Hematopoietic multipotent progenitor cell (in vitro differentiated cells): ENCODE data around the gene RUNX1. TPM values are rescaled to one million over a fixed set of nuclear protein-coding genes. Genes with fewer than 3 reads are reported as not detected.

Experiments
- DNase-seq, 3 donors: peaks; one replicate each; pipeline ENCODE4 v3.0.0-alpha.2; 2011 to 2015; ENCODE audit warnings: low read depth in 2 of 3, low spot score in 2 of 3
- total RNA-seq: library from RNA; depleted of rRNA; stranded (reverse); fragments of >200 nt; gene quantifications from one replicate; pipeline ENCODE4 v1.2.3, GENCODE V29; 2012

RUNX1 gene
- total RNA-seq, 1 donor: 192 TPM

DNA sequence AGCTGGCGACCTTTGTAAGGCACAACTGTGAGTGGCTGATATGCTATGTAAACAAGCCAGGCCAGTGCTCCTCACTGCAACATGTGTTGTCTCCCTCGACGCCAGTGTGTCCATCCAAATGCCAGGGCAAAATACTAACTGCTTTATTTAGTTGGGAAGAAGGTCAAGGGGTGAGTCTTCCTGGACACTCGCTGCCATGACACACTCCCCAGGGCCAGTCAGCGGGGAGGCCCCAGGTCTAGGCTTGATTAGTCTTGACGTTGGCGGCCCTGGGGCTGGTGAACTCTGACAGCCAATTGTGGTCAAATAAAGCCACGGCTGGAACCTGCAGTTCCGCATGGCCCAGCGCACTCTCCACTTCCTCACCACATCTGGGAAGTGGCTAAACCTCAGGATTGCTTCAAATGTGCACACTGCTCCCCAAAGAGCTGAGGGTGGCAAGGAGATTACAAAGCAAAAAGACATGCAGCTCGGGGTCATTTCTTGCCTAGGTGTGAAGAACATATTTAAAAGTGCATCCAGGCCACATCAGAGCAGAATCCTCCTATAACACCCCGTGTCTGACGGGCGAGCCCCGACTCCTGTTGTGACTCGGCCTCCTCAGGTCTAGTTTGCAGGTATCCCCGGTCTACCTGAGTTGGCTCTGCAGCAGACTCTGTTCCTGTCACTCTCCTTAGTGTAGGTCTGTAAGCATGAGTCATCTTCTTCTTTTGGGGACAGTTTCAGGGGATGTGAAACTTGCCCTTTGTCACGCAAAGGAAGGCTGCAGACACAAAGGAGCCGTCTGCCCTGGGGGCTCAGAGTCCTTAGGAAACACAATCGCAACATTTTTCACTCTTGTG is 183.5 kb downstream of the RUNX1 start:
- DNase-seq: peak in 1 of 3 donors; percentile 40

DNA sequence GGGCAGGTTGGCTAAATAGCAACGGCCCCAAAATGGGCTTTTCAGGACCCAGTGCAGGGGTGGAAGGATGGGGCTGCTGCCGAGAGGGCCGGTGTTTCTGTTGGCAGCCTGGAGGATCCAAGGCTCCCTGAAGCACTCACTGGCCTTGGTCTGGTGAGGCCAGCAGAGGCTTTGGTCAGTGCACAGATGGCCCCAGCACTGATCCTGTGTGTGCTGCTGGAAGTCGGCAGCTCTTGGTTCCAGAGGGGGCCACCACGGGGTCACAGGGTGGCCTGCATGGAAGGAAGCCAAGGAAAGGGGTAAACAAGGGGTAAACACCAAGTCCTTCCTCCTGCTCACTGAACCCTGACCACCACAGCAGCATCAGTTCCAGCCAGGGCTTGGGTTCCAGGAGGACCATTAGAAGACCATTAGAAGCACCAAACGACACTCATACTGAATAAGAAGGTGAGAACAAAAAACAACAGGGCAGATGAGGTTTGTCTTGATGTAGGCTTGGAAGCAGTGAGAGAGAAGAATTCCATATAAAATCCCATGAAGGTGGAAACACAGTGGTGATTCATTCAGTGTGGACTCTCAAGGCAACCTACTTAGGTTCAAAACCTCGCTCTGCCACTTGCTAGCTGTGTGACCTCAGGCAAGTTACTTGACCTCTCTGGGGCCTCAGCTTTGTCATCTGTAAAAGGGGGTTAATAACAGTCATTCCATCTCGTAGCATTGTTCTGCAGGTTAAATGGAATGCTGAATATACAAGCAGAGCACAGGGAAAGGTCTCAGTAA is 184.5 kb downstream of the RUNX1 start:
- DNase-seq: no peak

DNA sequence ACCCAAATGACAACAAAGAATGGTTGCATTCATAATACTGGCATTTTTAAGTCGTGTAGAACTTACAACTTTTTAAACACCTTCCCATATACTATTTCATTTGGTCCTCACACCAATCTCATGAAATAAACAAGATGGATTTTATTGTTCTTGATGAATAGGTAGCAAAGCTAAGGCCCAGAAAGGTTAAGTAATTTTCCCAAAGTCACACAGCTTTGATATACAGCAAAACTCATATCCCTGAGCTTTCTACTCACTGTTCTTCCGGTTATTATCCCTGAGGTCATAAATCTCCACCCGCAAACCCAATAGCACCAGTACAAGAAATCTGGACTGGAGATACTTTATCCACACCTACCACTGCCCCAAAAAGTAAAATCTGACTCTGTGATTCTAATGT is 186.2 kb downstream of the RUNX1 start:
- no peak for DNase-seq

DNA sequence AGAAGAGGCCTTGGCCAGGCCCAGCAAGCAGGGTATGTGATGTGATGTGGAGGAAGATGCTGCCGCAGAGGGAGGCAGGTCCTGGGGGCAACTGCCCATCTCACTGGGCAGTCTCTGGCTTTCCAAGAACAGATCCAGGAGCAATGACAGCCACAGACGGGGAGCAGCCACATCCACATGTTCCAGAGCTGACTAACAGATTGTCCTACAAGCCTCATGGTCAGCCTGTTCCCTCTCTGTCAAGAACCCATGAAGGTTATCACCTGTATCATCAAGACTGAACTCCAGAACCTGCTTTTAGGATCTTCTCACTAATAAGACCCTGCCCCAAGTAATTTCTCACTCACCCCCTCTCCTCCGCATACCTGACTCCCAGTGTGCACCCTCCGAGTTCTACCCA is 187.8 kb downstream of the RUNX1 start:
- DNase-seq: no peak

DNA sequence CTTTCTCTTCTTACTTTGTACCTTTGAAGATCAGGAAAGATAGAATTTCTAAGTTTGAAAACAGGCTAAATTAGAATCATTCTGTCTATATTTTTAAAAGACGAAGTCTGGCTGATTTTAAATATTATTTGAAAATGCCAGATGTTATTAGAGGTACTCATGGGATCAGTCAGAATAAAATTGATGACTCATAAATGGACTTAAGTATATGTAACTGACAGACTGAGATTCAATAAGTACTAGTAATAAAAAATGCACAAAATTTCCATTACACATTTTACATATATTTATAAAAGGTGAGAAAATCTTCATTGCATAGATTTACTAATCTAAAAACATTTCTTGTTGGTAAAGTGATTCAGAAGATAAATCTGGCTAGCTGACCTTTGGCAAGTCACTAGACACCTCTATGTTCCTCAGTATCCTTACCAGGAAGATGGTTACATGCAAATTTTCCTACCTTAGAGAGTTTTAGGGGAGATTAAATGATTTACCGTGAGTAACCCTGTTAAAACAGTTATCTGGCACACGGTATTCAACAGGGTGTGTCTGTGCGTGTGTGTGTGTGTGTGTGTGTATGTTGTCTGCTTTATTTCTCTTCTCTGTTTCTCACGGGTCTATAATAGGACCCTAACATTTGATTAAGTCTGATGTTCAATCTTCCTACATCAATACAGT is 189.0 kb downstream of the RUNX1 start:
- DNase-seq: no peak

DNA sequence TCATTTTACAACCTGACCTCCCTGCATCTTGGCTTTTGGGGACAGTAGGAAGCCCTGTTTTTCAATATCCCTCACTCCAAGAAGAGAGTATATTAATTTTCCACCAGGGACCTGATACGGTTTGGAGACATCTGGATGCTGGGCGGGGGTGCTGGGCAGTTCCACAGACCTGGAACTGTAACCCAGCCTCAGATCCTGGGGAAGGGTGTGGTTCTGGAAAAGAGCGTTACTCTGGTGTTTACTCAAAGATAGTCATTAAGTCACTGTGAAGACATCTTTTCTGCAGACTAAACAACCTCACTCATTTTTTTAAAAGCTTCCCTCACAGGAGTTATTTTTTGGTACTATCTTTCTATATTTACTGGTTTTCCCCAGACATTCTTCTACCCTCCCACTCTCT is 190.5 kb downstream of the RUNX1 start:
- no peak for DNase-seq

DNA sequence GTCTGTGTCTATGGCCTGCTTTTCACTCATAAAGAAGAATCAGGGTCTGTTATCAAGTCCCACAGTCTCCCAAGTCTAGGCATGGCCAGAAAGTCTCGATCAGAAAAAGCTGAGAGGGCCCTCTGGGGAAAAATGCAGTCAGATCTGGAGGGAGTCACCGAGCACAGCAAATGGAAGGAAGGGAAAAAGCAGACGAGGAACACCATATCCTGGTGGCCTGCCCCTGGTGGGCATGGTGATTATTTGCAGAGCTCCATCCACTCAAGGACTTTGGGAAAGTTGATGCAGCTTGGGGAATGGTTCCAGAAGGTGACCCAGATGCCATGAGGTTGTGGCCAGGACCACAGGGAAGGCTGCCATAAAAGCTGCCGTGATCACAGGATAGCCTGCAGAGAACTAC is 191.2 kb downstream of the RUNX1 start:
- DNase-seq: no peak

DNA sequence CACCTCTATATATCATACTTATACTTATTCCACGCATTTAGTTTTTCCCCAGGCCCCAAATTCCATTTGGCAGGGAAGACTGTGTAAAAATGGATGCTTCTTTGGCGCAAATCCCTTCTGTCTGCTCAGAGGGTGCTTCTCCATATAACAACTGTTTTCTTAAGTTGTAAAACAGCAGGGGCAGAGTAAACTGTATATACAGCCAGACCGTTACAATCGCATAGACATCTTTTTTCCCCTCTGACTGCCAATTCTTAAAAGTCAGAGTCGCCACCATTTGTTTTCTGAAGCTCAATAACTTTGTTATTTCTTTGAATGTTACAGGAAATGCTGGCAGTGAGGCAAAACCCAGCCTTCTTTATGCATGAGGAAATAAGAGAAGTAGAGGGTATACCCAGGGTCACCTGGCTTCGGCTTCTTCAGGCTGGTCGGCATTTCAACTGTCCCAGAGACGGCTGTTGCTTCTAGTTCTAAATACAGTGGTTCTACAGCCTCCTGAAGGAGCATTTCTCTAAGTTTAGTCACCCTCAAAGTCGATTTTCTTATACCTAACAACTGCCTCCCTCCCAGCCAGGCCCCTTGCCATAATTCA is 191.9 kb downstream of the RUNX1 start:
- no peak for DNase-seq

DNA sequence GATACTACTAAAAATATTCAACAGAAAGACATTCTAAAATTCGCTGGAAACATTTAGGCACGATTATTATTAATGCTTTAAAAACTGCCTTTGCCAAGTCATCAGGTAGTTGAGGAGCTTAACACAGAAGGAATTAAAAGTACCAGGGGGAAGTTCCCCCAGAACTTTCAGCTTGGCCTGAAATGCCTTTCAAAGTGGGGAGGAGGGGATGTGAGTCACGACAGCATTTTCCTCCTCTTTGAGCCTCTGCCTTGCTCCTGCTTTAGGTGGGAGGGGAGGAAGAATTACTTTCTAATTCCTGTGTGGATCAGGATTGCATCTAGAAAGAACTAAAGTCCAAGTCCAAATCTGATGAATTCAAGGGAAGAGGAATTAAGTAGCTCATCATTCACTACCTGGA is 196.7 kb downstream of the RUNX1 start:
- no peak for DNase-seq

DNA sequence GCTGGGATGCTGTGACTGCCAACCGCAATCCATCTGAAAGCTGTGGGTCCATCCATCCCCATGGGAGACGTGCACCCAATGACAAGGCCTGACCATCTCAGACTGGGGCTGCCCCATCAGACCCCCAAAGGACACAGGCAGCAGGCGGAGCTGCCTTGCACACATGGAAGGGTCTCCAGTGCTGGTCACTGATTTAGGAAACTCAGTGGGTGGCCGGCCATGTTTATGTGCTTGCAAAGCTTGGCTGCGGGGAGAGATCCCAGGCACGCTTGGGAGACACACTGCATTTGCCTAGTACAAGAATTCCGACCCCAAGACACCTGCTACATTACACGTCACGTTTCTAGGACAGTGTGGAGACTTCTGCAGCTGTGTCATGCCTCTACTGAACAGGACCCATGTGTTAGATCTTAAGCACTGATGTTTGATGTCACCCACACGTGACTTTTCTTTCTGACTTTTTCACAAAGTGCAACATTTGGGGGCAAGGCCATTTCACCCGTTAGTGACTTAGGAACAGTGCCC is 198.9 kb downstream of the RUNX1 start:
- DNase-seq: no peak

DNA sequence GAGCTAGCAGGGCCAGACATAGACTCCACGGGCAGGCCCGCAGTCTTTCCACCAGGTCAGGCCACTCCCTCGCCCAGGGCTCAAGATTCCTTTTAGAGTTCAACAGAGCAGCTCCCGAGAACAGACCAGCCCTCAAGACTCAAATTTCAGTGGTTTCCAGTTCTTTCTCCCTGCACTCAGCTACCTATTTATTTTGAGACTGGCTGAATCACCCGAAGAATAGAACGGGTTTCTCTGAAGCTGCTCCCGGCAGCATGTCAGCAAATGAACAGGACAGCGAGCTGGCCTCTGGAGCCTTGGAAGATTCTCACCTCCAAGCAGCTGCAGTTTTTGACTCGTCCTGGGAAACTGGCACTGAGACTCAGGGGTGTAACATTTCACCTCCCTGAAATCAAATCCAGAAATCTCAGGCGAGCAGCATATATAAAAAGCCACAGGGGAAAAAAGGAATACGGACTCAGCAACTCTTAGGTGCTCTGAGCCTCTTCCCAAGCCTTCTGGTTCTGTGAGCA is 202.4 kb downstream of the RUNX1 start:
- DNase-seq: no peak

DNA sequence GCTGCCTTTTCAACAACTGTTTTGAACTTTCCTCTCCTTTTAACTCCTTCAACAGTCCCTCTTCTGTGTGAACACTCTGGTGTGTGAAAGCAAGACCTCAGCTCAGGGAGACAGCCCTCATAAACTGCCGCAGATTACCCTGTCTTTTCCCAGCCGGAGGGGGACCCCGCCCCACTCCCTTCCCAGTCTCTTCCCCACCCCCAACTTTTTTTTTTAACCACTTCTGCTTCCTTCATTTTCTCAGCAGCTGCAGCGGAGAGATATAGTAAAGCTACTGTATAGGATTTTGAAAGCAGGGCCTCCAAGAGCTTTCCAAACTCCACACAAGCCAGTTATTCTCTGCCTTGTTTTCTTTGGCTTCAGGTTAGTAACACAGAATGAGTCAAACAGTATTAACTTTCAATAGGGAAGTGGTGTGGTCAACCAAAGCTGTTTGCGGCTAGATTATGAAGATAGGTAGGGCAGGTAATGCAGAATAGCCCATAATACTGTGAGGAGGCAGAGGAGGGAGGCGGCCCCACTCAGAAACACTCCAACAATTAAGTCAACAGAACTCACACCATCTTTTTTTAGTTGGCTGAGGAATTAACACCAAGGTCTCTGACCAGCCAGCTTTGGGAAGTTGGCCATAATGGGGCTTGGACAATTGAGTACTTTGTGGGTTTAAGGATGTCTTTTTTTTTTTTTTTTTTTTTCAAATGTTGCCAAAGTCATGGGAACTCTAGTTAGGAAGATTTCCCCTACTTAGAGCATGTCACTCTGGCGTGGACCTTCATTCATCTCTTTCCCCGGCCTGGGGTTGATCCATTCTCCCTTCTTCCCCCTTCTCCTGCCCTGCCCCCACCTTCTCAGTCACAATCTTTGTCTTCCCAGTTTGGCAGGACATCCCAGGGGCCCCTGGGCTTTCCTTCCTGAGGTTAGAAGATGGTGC is 203.3 kb downstream of the RUNX1 start:
- DNase-seq: peak in 2 of 3 donors; percentile 52 to 68

DNA sequence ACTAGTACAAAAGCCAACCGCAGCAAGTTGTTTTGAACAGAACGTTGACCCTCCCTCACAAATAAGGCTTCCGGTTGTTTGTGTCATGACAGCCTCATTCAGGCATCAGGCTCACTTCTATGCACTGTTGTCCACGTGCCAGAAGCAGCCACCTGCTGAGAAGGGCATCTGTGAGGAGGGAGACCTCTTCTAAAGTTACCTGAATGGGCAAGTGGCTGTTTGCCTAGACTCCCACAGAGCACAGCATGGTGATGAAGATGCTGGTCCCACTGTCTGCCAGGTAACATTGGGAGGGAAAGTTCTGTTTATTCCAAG is 204.2 kb downstream of the RUNX1 start:
- no peak for DNase-seq

DNA sequence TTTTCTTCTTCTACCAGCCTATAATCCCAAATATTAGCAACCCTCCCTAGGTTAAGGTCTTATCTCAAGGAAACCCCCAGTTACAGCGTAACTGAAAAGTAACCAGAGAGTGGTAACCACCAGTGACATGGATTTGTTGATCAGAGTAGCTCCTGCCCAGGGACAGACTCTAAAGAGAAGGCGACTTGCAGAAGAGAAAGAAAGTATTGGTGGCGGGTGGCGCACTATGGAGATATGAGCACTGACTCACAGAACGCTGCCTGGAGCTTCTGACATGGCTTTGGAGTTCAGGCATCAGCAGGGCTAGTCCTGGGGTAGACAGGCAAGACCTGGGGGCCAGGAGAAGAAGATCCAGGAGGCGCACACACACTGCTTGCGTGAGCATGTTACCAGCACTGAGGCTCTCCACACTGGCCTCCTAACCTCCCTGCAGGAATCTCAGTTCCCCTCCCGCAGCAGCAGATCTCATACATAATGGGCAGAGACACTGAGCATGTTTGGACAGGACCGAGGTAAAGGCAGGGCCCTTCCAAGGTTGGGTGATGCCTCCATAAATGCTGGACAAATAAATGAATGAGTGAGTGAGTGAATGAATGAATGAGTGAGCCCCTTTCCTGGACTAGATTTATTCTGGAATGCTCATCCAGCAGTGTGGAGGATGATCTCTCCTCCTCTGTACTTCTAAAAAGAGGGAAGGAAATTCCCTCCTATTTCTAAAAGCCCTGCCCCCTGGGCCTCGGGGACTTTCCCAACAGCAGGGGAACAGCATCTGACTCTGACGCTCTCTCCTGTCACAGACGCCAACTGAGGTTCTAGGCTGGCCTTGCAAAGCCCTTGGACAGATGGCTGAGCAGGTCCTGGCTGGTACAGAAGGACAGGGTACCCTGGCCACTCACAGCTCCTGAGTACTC is 204.8 kb downstream of the RUNX1 start:
- DNase-seq: no peak

DNA sequence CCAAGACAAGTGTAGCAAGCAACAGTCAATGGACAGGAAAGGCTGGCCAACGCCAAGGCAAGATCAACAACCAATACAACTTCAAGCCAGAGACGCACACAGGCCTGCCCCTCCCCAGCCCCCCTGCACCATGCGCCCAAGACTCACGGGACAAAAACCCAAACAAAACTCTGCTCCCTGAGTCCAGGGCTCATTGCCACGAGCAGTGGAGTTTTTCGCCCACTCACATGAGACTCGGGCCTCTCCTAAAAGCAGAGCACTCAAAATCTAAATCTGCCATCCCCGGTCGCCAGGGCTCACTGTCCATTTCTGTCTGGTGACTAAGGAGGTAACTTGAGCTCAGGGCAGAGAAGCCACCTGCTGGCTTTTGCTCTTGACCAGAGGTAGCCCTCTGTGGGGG is 205.5 kb downstream of the RUNX1 start:
- DNase-seq: no peak

DNA sequence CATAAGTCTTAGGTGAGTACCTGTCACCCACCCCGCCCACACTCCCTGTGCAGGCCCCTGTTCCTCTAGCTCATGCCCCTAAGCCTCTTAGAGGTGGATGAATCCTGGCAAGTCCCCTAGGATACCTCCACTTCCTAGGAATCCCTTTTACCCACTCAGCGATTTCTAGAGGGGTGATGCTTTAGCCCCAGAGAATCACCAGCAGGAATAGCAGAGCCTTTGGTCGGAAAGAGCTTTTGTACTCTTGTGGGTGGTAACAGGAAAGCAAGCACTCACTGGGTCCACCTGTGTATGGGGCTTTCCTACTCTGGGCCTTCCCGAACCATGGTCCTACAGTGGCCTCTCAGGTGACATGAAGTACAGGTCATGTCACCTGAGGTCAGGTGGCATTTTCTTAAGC is 207.9 kb downstream of the RUNX1 start:
- no peak for DNase-seq

DNA sequence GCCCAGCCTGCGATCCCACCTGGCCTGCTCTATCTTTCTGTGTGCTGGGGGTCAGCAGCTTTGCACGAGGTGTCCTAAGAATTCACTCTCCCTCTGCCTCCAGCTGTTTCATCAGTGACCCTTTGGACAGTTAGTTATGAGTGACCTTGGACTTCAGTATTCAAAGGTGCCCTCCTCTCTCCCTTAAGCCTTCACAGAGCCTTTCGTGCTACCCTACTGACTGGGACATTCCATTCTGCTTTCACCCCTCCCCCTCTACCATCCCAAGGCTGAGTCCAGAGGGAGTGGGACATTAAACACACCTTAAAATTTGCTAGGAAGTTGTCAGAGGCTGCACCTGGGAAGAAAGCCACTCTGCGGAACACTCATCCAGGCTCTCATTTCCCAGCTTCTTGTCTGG is 208.4 kb downstream of the RUNX1 start:
- DNase-seq: no peak

DNA sequence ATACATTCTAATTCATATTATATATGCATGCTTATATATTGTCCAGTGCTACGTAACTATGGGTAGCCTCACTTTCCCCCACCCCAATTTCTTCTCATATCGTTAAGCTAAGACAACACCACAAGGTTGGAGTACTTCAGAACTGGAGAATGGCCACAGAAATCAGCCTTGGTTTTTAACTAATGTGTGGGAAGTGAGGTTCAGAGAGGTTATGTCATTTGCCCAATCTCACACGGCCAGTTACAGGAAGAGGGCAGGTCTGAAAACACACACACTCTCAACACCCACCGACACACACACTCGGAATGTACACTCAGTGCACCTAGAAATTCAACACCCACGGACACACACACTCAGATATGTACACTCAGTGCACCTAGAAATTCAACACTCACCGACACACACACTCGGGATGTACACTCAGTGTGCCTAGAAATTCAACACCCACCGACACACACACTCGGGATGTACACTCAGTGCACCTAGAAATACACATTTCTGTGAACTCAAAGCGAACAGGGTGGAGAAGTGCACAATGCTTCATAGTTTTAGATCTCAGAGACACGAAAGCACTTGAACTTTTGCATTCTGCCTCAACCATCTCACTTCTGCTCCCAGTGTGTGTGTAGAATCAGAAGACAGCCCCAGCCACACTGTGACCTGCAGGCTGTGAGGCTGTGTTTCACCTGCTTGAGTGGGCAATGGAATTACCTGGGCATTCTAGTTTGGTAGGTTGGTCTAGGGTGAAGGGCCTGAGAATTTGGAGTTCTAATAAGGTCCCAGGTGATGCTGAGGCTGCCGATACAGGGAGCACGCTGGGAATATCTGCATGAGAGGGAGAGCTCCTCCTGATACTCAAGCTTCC is 209.9 kb downstream of the RUNX1 start:
- no peak for DNase-seq
